Ascending aorta (tissue), 2 donors: ENCODE measurements around the gene RABL6. TPM values are rescaled to one million over a fixed set of nuclear protein-coding genes. Genes with fewer than 3 reads are reported as not detected.

Source experiments
- DNase-seq, 2 donors: peaks; one replicate each; pipeline ENCODE4 v3.0.0-alpha.2; 2019; ENCODE audit warnings: low spot score in 2 of 2
- H3K27ac ChIP-seq, 2 donors: fragments of 200-600 bp; sonication (generic); one replicate each; pipeline ENCODE4 v1.5.1; 2016 to 2017; ENCODE audit warnings: mild to moderate bottlenecking in 1 of 2
- H3K27me3 ChIP-seq: fragments of 200-600 bp; sonication (generic); one replicate; pipeline ENCODE4 v1.5.1; 2017
- H3K36me3 ChIP-seq, 2 donors: fragments of 200-600 bp; sonication (generic); one replicate each; pipeline ENCODE4 v1.5.1; 2016
- H3K4me1 ChIP-seq, 2 donors: fragments of 200-600 bp; sonication (generic); one replicate each; pipeline ENCODE4 v1.5.1; 2016 to 2017; ENCODE audit warnings: mild to moderate bottlenecking in 1 of 2
- H3K4me3 ChIP-seq, 2 donors: fragments of 200-600 bp; sonication (generic); one replicate each; pipeline ENCODE4 v1.5.1; 2016 to 2017; ENCODE audit warnings: mild to moderate bottlenecking in 1 of 2
- H3K9me3 ChIP-seq, 2 donors: fragments of 200-600 bp; sonication (generic); one replicate each; pipeline ENCODE4 v1.5.1; 2016
- intact Hi-C: fragments of 100-400 bp; cut with DNase I; formaldehyde crosslinking; loops from one replicate; pipeline ENCODE4 v1.15.1; 2023
- total RNA-seq: library from RNA; depleted of rRNA; stranded (reverse); fragments of >200 nt; gene quantifications from one replicate; pipeline ENCODE4 v1.1.0, GENCODE V29; 2016
- TF ChIP-seq, protein P1 (sequence below), 3 experiments: fragments of 200-600 bp in 2 of 3; fragments of 450-650 bp in 1 of 3; sonication (generic) in 2 of 3; IDR thresholded peaks; one replicate each; pipeline ENCODE4 v1.5.1; 2016 to 2019; ENCODE audit warnings: antibody characterized with exemption in 3 of 3, mild to moderate bottlenecking in 1 of 3, moderate library complexity in 1 of 3

The RABL6 gene
- total RNA-seq, 1 donor from 2014 or later, result 70.9 TPM

DNA sequence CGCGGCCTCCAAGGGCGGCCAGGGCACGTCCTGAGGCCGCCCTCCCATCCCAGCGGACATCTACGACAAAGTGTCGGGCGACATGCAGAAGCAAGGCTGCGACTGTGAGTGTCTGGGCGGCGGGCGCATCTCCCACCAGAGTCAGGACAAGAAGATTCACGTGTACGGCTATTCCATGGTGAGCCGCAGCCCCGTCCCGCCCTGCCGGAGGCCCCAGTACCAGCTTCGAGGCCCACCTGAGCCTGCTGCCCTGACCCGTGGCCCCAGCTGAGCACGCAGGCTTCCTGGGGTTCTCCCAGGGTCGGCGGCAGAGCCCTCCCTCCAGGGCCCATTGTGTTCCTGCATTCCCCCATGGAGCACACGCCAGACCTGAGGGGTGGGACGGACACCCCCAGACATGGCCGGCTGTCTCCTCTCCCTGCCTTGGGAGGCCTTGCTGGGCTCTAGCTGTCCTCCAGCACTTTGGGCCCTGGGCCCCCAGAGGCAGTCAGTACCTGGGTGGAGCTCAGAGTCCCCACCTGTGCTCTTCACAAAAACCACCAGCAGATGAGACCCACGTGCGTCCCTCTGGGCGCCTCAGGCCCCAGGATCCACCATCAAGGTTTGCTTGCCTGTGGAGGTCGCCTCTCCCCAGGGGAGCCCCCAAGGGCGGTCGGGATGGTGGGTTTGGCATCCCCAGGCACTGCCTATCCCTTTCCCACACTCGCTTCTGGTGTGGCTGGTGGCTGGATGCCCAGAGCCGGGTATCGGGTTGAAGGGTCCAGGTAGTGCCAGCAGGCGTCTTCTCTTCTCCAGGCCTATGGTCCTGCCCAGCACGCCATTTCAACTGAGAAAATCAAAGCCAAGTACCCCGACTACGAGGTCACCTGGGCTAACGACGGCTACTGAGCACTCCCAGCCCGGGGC is 42.5 kb downstream of the RABL6 start:
- peak overlapping the region; percentile 93 to 95 for H3K27ac ChIP-seq
- peaks cover 19% of the 10 kb centered on the region for H3K27me3 ChIP-seq
- no peak for DNase-seq
- H3K4me1 ChIP-seq, result peaks cover 8 to 21% of the 10 kb centered on the region in 2 donors
- no peaks in the 10 kb centered on the region for H3K9me3 ChIP-seq
- TF ChIP-seq, protein P1, sequence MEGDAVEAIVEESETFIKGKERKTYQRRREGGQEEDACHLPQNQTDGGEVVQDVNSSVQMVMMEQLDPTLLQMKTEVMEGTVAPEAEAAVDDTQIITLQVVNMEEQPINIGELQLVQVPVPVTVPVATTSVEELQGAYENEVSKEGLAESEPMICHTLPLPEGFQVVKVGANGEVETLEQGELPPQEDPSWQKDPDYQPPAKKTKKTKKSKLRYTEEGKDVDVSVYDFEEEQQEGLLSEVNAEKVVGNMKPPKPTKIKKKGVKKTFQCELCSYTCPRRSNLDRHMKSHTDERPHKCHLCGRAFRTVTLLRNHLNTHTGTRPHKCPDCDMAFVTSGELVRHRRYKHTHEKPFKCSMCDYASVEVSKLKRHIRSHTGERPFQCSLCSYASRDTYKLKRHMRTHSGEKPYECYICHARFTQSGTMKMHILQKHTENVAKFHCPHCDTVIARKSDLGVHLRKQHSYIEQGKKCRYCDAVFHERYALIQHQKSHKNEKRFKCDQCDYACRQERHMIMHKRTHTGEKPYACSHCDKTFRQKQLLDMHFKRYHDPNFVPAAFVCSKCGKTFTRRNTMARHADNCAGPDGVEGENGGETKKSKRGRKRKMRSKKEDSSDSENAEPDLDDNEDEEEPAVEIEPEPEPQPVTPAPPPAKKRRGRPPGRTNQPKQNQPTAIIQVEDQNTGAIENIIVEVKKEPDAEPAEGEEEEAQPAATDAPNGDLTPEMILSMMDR (IDR thresholded peaks at IDR 0.05), result no peak
- H3K4me3 ChIP-seq, result peak overlapping the region; percentile 85 to 98
- no peaks in the 10 kb centered on the region for H3K36me3 ChIP-seq
- intact Hi-C loops, result loop anchor here (1.0 to 5.0 kb wide), 7 partner anchors 16 to 179 kb away; partner anchors contain the start of genes ABCA2, C8G, EDF1 and FBXW5

DNA sequence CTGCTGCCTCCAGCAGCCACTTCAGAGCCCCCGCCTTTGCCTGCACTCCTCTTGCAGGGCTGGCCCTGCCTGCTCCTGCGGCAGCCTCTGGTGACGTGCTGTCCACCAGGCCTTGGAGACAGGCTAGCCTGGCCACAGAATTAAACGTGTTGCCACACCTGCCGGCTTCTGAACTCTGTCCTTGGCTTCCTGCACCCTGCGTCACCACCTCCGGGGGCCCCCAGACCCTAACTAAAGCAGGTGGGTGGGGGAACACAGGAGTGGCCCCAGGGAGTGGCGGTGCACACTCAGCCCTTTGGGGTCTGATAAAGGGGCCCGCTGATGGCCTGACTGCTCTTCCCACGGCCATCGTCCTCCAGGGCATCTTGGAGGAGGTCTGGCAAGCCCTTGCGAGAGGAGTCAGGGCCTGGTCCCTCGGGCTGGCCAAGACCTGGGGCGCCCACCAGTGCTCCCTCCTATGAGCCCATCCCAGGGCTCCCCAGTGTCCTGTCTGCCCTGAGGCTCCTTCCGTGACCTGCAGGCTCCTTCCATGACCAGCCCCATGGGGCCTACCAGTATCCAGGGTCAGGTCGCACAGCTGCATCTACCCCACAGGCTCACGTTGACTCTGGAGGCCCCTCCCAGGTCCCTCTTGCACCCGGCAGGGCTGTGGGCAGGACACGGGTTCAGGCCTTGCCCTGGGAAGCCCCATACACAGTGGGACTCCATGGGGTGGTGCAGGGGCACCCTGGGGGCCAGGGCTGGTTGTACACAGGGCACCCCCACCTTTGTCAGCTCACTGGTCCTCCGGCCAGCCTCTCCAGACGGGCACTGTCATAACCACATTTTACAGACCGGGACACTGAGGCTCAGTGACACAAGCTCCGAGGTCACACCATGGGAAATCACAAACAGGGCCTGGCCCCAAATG is 43.4 kb downstream of the RABL6 start:
- Histone ChIP-seq H3K4me3 (no peak overlapping the region), H3K27me3 (peaks cover 11% of the 10 kb centered on the region), H3K27ac (no peak overlapping the region), H3K4me1 (peaks cover 8 to 21% of the 10 kb centered on the region in 2 donors), H3K36me3 (no peaks in the 10 kb centered on the region), H3K9me3 (no peaks in the 10 kb centered on the region)
- intact Hi-C loops, result no loop called here
- TF ChIP-seq, protein P1 (IDR thresholded peaks at IDR 0.05), result no peak
- DNase-seq, result no peak

DNA sequence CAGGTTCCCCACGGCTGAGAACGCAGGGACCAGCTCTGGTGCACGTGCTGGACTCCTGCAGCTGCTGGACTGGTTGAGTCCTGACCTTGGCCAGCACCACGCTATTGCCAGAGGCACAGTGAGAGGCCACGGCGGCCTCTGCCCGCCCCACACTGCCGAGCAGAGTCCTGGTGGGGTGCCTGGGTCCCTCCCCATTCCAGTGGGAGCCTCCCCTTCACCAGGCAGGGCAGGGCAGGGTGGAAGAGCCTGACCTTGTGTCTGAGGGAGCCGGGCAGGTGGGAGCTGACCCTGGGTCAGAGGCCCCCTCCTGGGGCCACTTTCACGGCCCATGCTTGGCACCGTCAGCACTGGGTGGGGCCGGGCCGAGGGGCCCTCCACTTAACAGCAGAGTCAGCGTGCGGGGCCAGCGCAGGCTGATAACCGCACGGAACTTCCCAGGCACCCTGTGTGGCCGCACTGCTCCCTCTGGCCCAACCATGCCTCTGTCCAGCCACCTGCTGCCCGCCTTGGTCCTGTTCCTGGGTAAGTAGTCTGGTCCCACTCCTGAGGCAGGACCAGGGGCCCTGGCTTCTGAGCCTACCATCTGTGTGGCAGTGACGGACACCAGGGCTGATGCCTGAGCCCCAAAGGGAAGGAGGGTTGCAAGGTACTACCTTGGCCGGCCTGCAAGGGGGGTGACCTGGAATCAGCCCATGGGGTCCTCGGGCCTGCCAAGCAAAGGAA is 44.4 kb downstream of the RABL6 start, which contains the start of gene MAMDC4:
Gene MAMDC4 (plus strand): TSS at position 406 of the 723 bp plus-strand sequence. CDS start 71 bp downstream, at position 477.
- H3K27ac ChIP-seq, result no peak within 1 kb of the TSS
- intact Hi-C loops, result no loop called here

DNA sequence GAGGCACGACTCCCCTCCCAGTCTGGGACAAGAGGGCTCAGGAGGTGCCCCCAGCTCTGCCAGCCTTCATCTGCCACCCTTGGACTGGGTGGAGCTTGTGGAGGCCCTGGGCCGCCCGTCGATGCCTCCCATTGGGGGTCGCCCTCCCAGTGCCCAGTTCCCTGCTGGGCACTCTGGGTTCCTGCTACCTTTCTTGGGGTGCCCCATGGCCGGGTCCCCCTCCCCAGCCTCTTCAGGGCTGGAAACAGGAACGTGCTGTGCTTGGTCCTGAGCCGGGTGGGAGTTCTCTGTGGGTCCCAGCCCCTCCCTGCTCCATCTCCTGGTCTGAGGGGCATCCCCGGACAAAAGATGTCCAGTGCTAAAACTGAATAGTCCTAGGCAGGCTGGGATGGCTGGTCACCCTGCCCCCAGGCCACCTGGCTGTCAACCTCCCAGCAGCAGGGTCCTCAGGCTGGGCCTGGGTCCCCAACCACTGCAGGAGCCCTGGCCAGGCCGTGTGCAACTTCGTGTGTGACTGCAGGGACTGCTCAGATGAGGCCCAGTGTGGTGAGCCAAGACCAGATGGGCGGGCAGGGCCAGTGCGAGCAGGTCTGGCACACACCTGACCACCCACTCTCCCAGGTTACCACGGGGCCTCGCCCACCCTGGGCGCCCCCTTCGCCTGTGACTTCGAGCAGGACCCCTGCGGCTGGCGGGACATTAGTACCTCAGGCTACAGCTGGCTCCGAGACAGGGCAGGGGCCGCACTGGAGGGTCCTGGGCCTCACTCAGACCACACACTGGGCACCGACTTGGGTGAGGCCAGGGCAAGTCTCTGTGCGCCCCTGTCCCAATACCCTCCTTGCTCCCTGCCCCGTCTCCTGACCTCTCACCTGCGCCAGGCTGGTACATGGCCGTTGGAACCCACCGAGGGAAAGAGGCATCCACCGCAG is 45.2 kb downstream of the RABL6 start:
- no peak for DNase-seq
- Histone ChIP-seq H3K27ac (no peak overlapping the region), H3K4me1 (peaks cover 8 to 11% of the 10 kb centered on the region in 2 donors), H3K36me3 (no peaks in the 10 kb centered on the region), H3K9me3 (no peaks in the 10 kb centered on the region), H3K27me3 (no peaks in the 10 kb centered on the region), H3K4me3 (no peak overlapping the region)
- TF ChIP-seq, protein P1 (IDR thresholded peaks at IDR 0.05), result no peak
- intact Hi-C loops, result no loop called here

More for the DNA sequence above, 44.4 kb downstream of the RABL6 start, which contains the start of gene MAMDC4:
- Histone ChIP-seq H3K4me1 (peaks cover 8 to 16% of the 10 kb centered on the region in 2 donors), H3K36me3 (no peaks in the 10 kb centered on the region), H3K27me3 (peaks cover 3% of the 10 kb centered on the region), H3K9me3 (no peaks in the 10 kb centered on the region), H3K4me3 (no peak within 1 kb of the TSS)
- TF ChIP-seq, protein P1 (IDR thresholded peaks at IDR 0.05), result no peak
- DNase-seq, result no peak
